ENCODE data around the gene IL5.
"Not testable (repeated sequence)": the region's sequence is repeated elsewhere in the genome, so short reads cannot be mapped to it uniquely, and the experiment has no call there.

IL5 gene

DNA sequence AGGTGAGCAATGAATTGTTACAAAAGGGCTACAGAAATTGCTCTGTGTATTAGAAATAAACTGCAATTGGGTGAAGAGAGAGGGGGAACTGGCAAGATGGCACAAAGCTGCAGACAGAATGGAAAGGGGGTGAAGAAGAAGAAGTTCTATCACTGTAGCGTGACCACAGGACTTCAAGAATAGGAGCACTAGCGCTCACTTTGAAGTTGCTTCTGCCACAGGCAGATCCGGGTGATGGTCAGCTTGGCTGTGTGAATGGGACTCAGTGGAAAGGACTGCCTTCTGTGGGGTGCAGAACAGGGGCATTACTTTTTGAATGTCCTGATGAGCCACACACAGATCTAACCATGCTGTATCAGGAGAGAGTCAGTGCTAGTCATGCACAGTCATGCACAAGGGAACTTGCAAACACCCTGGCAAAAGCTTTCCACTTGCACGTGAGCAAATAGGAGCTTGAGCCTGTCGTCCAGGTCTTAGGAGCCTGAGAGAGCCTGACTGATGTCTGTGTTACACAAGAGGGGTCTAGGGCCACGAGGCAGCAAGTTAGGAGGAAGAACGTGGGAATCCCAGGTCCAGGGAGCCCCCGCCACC lies 16.3 kb downstream of the IL5 start:
- H3K4me3 ChIP-seq (ENCODE audit: low read depth, low read length): no peak overlapping the region

DNA sequence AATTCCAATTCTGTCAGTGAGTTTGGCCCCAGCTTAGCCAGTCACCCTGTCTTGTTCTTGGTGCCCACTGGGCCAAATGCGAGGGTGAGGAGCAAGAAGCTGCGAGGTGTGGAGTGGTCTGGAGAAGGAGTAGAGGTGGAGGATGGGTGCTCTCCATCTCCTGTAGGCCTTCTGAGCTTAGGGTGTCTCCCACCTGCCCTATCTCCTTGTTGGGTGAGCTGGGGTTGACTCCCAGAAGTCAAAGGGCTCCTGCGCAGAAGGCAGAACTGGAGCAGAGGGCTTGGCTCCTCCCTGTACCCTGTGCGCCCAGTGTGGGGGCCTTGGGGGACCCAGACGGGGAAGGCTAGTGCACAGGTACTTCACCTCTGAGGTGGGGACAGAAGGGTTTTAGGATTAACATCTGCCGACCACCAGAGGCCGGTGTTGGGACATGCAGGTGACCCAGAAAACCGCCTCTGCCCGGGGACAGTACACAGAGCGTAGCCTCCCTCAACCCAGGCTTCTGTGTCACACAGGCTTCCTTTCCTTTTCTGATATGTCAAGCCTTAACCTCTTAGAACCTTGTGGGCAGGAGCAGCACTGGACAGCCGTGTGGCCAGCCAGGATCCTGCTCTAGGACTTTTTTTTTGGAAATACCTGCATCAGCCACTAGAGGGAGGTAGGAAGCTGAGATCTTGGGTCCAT lies 16.9 kb downstream of the IL5 start:
- peak; percentile 53 for TF ChIP-seq CTCF (IDR thresholded peaks at IDR 0.05; ENCODE audit: insufficient read depth, low read length, missing control alignments)
- ChIA-PET POLR2A (interaction anchor here (0.7 kb wide), 1 partner anchor 191 kb away, joined by 3 read pairs; no protein-coding TSS in a partner anchor), CTCF (interaction anchor here (0.7 to 4.8 kb wide), 48 partner anchors 12 to 357 kb away, joined by 3 to 62 read pairs (median 4); partner anchors contain the start of genes KIF3A and SOWAHA)
- DNase-seq (ENCODE audit: low read depth, low spot score): no peak
- peak overlapping the region; percentile 6; the same call in 1 of the 2 replicates for H3K4me3 ChIP-seq (ENCODE audit: low read depth, low read length)

More for the DNA sequence above, 16.3 kb downstream of the IL5 start:
- POLR2A ChIA-PET: interaction anchor here (0.7 kb wide), 1 partner anchor 191 kb away, joined by 3 read pairs; no protein-coding TSS in a partner anchor
- TF ChIP-seq CTCF (IDR thresholded peaks at IDR 0.05; ENCODE audit: insufficient read depth, low read length, missing control alignments): no peak
- no peak for DNase-seq (ENCODE audit: low read depth, low spot score)
- CTCF ChIA-PET: interaction anchor here (0.7 to 4.8 kb wide), 49 partner anchors 11 to 356 kb away, joined by 3 to 62 read pairs (median 4); partner anchors contain the start of genes KIF3A and SOWAHA

DNA sequence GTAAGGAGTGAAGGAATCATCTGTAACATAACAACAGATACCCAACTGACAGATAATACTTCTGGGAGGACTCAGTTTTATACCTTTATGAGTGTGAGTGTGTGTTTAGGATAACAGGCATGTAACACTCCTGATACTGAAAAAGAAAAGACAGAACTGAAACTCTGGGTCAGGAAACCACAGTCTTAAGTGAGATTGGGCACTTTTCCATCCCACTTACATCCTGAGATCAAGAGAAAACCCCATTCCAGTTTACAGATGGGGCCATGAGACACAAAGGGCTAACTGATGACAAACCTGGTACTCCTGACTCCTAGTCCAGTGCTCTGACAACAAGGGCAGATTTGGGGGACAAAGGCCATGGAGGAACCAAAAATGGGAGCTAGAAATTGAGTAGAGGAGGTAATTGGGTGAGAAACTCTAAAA lies 18.0 kb downstream of the IL5 start:
- CTCF ChIA-PET: interaction anchor here (2.3 to 4.8 kb wide), 7 partner anchors 13 to 296 kb away, joined by 7 to 62 read pairs (median 24); partner anchors contain the start of gene SOWAHA
- no peak overlapping the region for H3K4me3 ChIP-seq (ENCODE audit: low read depth, low read length)
- DNase-seq (ENCODE audit: low read depth, low spot score): no peak
- no peak for TF ChIP-seq CTCF (IDR thresholded peaks at IDR 0.05; ENCODE audit: insufficient read depth, low read length, missing control alignments)
- POLR2A ChIA-PET: no interaction called here

- CTCF ChIA-PET: interaction anchor here (0.6 to 4.8 kb wide), 3 partner anchors 12 to 140 kb away, joined by 3 to 62 read pairs (median 41); no protein-coding TSS in a partner anchor
- POLR2A ChIA-PET; H3K4me3 ChIP-seq (ENCODE audit: low read depth, low read length); DNase-seq (ENCODE audit: low read depth, low spot score): not testable (repeated sequence)
Measured at GRCh38 chr5:132524877-132525276, 18.4 kb downstream of the IL5 start.

DNA sequence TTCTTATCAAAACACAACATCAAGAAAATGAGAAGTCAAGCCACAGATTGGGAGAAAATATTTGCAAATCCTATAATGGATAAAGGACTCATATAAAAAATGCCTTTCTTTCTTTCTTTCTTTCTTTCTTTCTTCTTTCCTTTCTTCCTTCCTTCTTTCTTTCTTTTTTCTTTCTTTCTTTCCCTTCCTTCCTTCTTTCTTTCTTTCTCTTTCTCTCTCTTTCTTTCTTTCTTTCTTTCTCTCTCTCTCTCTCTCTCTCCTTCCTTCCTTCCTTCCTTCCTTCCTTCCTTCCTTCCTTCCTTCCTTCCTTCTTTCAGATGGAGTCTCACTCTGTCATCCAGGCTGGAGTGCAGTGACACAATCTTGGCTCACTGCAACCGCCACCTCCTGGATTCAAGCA lies 21.3 kb downstream of the IL5 start:
- H3K4me3 ChIP-seq (ENCODE audit: low read depth, low read length); POLR2A ChIA-PET; DNase-seq (ENCODE audit: low read depth, low spot score): not testable (repeated sequence)
- CTCF ChIA-PET: interaction anchor here (0.7 to 2.4 kb wide), 5 partner anchors 9 to 136 kb away, joined by 3 to 8 read pairs (median 3); no protein-coding TSS in a partner anchor

- DNase-seq (ENCODE audit: low read depth, low spot score); POLR2A ChIA-PET; H3K4me3 ChIP-seq (ENCODE audit: low read depth, low read length); CTCF ChIA-PET: not testable (repeated sequence)
Measured at GRCh38 chr5:132513618-132514336, 29.5 kb downstream of the IL5 start.

- ChIA-PET POLR2A (no interaction called here), CTCF (interaction anchor here (0.8 to 2.8 kb wide), 4 partner anchors 10 to 124 kb away, joined by 3 to 24 read pairs (median 18); no protein-coding TSS in a partner anchor)
- DNase-seq (ENCODE audit: low read depth, low spot score): no peak
- H3K4me3 ChIP-seq (ENCODE audit: low read depth, low read length): no peak overlapping the region
- TF ChIP-seq CTCF (IDR thresholded peaks at IDR 0.05; ENCODE audit: insufficient read depth, low read length, missing control alignments): no peak
Measured at GRCh38 chr5:132510076-132510475, 33.2 kb downstream of the IL5 start.
